Spleen (tissue), 7 donors: ENCODE measurements around the gene RAPGEF4.

Experiments used
- POLR2A ChIP-seq, 3 donors: fragments of 450-650 bp; IDR thresholded peaks; one replicate each; pipeline ENCODE4 v1.5.1; 2017; ENCODE audit warnings: antibody characterized with exemption in 3 of 3, mild to moderate bottlenecking in 1 of 3
- POLR2AphosphoS5 ChIP-seq, 3 donors: sonication (generic); formaldehyde crosslinking; IDR thresholded peaks; one replicate each; pipeline ENCODE4 v1.5.1; 2017; ENCODE audit warnings: antibody characterized with exemption in 3 of 3
- TF ChIP-seq, protein P1 (sequence below), 11 experiments: fragments of 200-600 bp in 7 of 11; fragments of 450-650 bp in 4 of 11; sonication (generic) in 4 of 11; IDR thresholded peaks in 8 of 11; conservative IDR thresholded peaks in 3 of 11; 1 replicate in 7 of 11; 2 replicates in 4 of 11; pipeline versions ENCODE4 v1.4.0 to v1.8.0; 2016 to 2021; ENCODE audit warnings: antibody characterized with exemption in 11 of 11, inconsistent platforms in 4 of 11, mild to moderate bottlenecking in 1 of 11
- donor health status: DM: no; HTN: no; CAD: no; lungs with moderate emphysema.
- donor health status: DM: no; HTN: no; CAD: no.
- donor health status: DM: no; HTN: no; CAD: no.

DNA sequence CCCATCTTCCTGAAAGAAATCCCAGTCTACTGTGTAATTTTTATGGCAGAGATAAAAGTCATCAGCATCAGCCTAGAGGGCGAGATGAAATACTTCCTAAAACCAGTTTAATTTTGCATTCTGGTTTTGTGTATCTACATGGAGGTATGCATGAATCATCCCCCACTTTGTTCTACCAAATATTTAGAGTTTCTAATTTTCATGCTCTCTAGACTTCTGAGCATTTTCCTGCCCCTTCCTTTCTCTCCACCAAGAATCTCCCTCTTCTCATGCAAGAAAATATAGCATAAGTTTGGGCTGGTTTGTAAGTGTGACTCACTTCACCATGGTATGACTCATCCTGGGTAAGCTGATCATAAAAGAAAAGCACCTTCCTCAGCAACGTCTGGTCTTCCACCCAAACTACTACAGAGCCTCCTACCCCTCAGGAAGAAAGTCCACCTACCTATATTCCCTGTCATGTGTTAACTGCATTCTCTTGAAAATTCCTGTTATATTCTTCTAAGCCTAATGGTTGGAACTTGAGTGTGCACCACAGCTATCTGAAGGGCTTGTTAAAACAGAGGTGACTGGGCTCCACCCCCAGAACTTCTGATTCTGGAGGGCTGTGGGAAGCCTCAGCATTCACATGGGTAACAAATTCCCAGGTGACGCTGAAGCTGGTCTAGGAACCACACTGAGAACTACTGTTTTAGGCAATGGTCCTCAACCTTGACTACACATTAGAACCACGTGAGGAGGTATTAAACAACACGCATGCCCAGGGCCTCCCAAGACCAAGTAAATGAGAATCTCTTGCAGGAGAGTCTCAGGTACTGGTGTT is 37.4 kb upstream of the RAPGEF4 start:
- TF ChIP-seq, protein P1, sequence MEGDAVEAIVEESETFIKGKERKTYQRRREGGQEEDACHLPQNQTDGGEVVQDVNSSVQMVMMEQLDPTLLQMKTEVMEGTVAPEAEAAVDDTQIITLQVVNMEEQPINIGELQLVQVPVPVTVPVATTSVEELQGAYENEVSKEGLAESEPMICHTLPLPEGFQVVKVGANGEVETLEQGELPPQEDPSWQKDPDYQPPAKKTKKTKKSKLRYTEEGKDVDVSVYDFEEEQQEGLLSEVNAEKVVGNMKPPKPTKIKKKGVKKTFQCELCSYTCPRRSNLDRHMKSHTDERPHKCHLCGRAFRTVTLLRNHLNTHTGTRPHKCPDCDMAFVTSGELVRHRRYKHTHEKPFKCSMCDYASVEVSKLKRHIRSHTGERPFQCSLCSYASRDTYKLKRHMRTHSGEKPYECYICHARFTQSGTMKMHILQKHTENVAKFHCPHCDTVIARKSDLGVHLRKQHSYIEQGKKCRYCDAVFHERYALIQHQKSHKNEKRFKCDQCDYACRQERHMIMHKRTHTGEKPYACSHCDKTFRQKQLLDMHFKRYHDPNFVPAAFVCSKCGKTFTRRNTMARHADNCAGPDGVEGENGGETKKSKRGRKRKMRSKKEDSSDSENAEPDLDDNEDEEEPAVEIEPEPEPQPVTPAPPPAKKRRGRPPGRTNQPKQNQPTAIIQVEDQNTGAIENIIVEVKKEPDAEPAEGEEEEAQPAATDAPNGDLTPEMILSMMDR (IDR thresholded peaks at IDR 0.05 in 8 of 11, conservative IDR thresholded peaks at IDR 0.05 in 3 of 11): no peak
- TF ChIP-seq POLR2A (IDR thresholded peaks at IDR 0.05) (no peak), POLR2AphosphoS5 (IDR thresholded peaks at IDR 0.05) (no peak)
